ENCODE measurements around the gene OAF. TPM values are rescaled to one million over a fixed set of nuclear protein-coding genes. Genes with fewer than 3 reads are reported as not detected.

The OAF gene
- total and polyA plus RNA-seq, 2 of the 8 experiments (the other 6 are each of a cell fraction or from before 2014, with no cell fraction given) = 1.3 to 1.5 TPM

DNA sequence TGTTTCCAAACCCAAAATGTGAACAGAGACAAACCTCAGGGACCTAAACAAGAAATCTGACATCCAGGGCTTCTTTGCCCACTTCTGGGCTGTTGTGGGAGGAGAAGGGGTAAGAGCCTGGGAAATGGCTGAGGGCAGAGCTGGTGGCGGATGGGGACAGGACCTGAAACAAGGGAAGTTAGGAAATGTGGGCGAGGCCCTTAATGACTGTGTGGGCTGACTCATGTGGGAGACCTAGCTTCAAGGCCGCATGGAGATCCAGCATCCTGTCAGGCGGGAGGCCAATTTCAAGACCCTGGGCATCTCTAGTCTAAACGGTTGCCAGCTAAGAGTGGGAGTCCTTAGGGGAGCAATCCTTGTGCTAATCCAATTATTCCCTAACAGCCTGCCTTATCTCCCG is 2.1 kb upstream of the OAF start (continued):
- TF ChIP-seq, protein P1, sequence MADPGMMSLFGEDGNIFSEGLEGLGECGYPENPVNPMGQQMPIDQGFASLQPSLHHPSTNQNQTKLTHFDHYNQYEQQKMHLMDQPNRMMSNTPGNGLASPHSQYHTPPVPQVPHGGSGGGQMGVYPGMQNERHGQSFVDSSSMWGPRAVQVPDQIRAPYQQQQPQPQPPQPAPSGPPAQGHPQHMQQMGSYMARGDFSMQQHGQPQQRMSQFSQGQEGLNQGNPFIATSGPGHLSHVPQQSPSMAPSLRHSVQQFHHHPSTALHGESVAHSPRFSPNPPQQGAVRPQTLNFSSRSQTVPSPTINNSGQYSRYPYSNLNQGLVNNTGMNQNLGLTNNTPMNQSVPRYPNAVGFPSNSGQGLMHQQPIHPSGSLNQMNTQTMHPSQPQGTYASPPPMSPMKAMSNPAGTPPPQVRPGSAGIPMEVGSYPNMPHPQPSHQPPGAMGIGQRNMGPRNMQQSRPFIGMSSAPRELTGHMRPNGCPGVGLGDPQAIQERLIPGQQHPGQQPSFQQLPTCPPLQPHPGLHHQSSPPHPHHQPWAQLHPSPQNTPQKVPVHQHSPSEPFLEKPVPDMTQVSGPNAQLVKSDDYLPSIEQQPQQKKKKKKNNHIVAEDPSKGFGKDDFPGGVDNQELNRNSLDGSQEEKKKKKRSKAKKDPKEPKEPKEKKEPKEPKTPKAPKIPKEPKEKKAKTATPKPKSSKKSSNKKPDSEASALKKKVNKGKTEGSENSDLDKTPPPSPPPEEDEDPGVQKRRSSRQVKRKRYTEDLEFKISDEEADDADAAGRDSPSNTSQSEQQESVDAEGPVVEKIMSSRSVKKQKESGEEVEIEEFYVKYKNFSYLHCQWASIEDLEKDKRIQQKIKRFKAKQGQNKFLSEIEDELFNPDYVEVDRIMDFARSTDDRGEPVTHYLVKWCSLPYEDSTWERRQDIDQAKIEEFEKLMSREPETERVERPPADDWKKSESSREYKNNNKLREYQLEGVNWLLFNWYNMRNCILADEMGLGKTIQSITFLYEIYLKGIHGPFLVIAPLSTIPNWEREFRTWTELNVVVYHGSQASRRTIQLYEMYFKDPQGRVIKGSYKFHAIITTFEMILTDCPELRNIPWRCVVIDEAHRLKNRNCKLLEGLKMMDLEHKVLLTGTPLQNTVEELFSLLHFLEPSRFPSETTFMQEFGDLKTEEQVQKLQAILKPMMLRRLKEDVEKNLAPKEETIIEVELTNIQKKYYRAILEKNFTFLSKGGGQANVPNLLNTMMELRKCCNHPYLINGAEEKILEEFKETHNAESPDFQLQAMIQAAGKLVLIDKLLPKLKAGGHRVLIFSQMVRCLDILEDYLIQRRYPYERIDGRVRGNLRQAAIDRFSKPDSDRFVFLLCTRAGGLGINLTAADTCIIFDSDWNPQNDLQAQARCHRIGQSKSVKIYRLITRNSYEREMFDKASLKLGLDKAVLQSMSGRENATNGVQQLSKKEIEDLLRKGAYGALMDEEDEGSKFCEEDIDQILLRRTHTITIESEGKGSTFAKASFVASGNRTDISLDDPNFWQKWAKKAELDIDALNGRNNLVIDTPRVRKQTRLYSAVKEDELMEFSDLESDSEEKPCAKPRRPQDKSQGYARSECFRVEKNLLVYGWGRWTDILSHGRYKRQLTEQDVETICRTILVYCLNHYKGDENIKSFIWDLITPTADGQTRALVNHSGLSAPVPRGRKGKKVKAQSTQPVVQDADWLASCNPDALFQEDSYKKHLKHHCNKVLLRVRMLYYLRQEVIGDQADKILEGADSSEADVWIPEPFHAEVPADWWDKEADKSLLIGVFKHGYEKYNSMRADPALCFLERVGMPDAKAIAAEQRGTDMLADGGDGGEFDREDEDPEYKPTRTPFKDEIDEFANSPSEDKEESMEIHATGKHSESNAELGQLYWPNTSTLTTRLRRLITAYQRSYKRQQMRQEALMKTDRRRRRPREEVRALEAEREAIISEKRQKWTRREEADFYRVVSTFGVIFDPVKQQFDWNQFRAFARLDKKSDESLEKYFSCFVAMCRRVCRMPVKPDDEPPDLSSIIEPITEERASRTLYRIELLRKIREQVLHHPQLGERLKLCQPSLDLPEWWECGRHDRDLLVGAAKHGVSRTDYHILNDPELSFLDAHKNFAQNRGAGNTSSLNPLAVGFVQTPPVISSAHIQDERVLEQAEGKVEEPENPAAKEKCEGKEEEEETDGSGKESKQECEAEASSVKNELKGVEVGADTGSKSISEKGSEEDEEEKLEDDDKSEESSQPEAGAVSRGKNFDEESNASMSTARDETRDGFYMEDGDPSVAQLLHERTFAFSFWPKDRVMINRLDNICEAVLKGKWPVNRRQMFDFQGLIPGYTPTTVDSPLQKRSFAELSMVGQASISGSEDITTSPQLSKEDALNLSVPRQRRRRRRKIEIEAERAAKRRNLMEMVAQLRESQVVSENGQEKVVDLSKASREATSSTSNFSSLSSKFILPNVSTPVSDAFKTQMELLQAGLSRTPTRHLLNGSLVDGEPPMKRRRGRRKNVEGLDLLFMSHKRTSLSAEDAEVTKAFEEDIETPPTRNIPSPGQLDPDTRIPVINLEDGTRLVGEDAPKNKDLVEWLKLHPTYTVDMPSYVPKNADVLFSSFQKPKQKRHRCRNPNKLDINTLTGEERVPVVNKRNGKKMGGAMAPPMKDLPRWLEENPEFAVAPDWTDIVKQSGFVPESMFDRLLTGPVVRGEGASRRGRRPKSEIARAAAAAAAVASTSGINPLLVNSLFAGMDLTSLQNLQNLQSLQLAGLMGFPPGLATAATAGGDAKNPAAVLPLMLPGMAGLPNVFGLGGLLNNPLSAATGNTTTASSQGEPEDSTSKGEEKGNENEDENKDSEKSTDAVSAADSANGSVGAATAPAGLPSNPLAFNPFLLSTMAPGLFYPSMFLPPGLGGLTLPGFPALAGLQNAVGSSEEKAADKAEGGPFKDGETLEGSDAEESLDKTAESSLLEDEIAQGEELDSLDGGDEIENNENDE (IDR thresholded peaks at IDR 0.05; ENCODE audit: insufficient replicate concordance, low read length) = no peak
- TF ChIP-seq SIRT6 (IDR thresholded peaks at IDR 0.05; ENCODE audit: low read length) = no peak
- no peak for TF ChIP-seq RAD21 (IDR thresholded peaks at IDR 0.05 in 1 of 2, conservative IDR thresholded peaks at IDR 0.05 in 1 of 2; ENCODE audit: low read depth in 2 of 2, low read length in 2 of 2)
- TF ChIP-seq BACH1 (IDR thresholded peaks at IDR 0.05; ENCODE audit: low read length) = no peak
- TF ChIP-seq, protein P2, sequence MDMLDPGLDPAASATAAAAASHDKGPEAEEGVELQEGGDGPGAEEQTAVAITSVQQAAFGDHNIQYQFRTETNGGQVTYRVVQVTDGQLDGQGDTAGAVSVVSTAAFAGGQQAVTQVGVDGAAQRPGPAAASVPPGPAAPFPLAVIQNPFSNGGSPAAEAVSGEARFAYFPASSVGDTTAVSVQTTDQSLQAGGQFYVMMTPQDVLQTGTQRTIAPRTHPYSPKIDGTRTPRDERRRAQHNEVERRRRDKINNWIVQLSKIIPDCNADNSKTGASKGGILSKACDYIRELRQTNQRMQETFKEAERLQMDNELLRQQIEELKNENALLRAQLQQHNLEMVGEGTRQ (IDR thresholded peaks at IDR 0.05; ENCODE audit: low read length) = no peak
- TF ChIP-seq SP1 (IDR thresholded peaks at IDR 0.05; ENCODE audit: low read depth, low read length) = no peak
- TF ChIP-seq, protein P3, sequence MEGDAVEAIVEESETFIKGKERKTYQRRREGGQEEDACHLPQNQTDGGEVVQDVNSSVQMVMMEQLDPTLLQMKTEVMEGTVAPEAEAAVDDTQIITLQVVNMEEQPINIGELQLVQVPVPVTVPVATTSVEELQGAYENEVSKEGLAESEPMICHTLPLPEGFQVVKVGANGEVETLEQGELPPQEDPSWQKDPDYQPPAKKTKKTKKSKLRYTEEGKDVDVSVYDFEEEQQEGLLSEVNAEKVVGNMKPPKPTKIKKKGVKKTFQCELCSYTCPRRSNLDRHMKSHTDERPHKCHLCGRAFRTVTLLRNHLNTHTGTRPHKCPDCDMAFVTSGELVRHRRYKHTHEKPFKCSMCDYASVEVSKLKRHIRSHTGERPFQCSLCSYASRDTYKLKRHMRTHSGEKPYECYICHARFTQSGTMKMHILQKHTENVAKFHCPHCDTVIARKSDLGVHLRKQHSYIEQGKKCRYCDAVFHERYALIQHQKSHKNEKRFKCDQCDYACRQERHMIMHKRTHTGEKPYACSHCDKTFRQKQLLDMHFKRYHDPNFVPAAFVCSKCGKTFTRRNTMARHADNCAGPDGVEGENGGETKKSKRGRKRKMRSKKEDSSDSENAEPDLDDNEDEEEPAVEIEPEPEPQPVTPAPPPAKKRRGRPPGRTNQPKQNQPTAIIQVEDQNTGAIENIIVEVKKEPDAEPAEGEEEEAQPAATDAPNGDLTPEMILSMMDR (IDR thresholded peaks at IDR 0.05; ENCODE audit: control extremely low read depth in 1 of 3, insufficient read depth in 1 of 3, low read depth in 1 of 3, low read length in 3 of 3) = no peak

All from H1 (cell line).